Hepatocyte (in vitro differentiated cells): Measurements from ENCODE around the gene DNAAF8.

Experiments used
- CTCF ChIP-seq: fragments of 200-600 bp; sonication (generic); IDR thresholded peaks from 2 replicates; pipeline ENCODE4 v1.5.1; 2016; ENCODE audit warnings: antibody characterized with exemption, mild to moderate bottlenecking; ENCODE audit not compliant: poor library complexity
- EZH2 ChIP-seq: fragments of 200-600 bp; sonication (generic); IDR thresholded peaks from 2 replicates; pipeline ENCODE4 v1.6.1; 2016; ENCODE audit warnings: antibody characterized with exemption, mild to moderate bottlenecking, borderline replicate concordance

- no peak for TF ChIP-seq CTCF
- TF ChIP-seq EZH2, result no peak
These were observed 61.7 kb downstream of the DNAAF8 start for GRCh38 chr16:4795828-4796572.
